ENCODE data around the gene MAP1LC3B.

GRCh38 chr16:87409781-87410180 is 17.6 kb downstream of the MAP1LC3B start:
- TF ChIP-seq REST (IDR thresholded peaks at IDR 0.05) (no peak), MAX (IDR thresholded peaks at IDR 0.05) (no peak)

Measured in A549 (cell line).